ENCODE data around the gene PPP1R18. TPM values are rescaled to one million over a fixed set of nuclear protein-coding genes. Genes with fewer than 3 reads are reported as not detected.

Gene PPP1R18
- total RNA-seq, 1 experiment from 2014 or later, result 49.9 TPM

GRCh38 chr6:30732237-30732943, 45.9 kb upstream of the PPP1R18 start:
- peaks cover 5% of the 10 kb centered on the region for H3F3A ChIP-seq (ENCODE audit: low read length, unreplicated experiment)
- TF ChIP-seq EZH2phosphoT487 (IDR thresholded peaks at IDR 0.05; ENCODE audit: borderline replicate concordance, low read length), result no peak
- TF ChIP-seq EZH2 (IDR thresholded peaks at IDR 0.05; ENCODE audit: low read length, unreplicated experiment), result no peak
- TF ChIP-seq CTCF (conservative IDR thresholded peaks at IDR 0.05; ENCODE audit: low read depth, low read length), result no peak
- peaks cover 37% of the 10 kb centered on the region for H3K36me3 ChIP-seq (ENCODE audit: low read depth, low read length)
- POLR2A ChIA-PET (ENCODE audit: unreplicated experiment), result interaction anchor here (0.6 to 0.7 kb wide), 3 partner anchors 79 to 169 kb away, joined by 3 to 19 read pairs (median 3); no protein-coding TSS in a partner anchor
- no peaks in the 10 kb centered on the region for H4K20me1 ChIP-seq (ENCODE audit: low read length)
- BruUV-seq (replicated peaks), result no TSS peak
- no peak overlapping the region for H3K4me2 ChIP-seq (ENCODE audit: low read length)
- H3K79me2 ChIP-seq (ENCODE audit: low read length), result peaks cover 14% of the 10 kb centered on the region
- no peaks in the 10 kb centered on the region for H3K27me3 ChIP-seq (ENCODE audit: low read length)
- DNase-seq (no peak), ATAC-seq (no peak)
- no peaks in the 10 kb centered on the region for H3K9me3 ChIP-seq (ENCODE audit: low read length)
- H3K27ac ChIP-seq (ENCODE audit: low read length), result no peak overlapping the region
- CTCF ChIA-PET, result no interaction called here
- no peak overlapping the region for H3K4me3 ChIP-seq (ENCODE audit: low read length)
- H3K4me1 ChIP-seq (ENCODE audit: insufficient read depth, low read length), result peaks cover 17% of the 10 kb centered on the region; the same call in 1 of the 2 replicates
- H3K9ac ChIP-seq (ENCODE audit: low read length), result no peak overlapping the region
- no peaks in the 10 kb centered on the region for H3K9me2 ChIP-seq (replicated peaks; ENCODE audit: low read length)
- intact Hi-C loops (cut with micrococcal nuclease), result no loop called here
- no peak overlapping the region for H2AFZ ChIP-seq (ENCODE audit: low read length)

- H3K4me2 ChIP-seq (ENCODE audit: low read length), result peak overlapping the region; percentile 51
- peak; percentile 76 for ATAC-seq
- no TSS peak for BruUV-seq (replicated peaks)
- no peaks in the 10 kb centered on the region for H3K27me3 ChIP-seq (ENCODE audit: low read length)
- H3K9me3 ChIP-seq (ENCODE audit: low read length), result no peaks in the 10 kb centered on the region
- peak overlapping the region; percentile 40 for H3K27ac ChIP-seq (ENCODE audit: low read length)
- peaks cover 28% of the 10 kb centered on the region for H3K36me3 ChIP-seq (ENCODE audit: low read depth, low read length)
- intact Hi-C loops (cut with micrococcal nuclease), result no loop called here
- H3K9ac ChIP-seq (ENCODE audit: low read length), result 0 out of 2 replicates have a peak overlapping the region, but pooled peaks have one; percentile 4
- H3K79me2 ChIP-seq (ENCODE audit: low read length), result peaks cover 3% of the 10 kb centered on the region; the same call in 1 of the 2 replicates
- POLR2A ChIA-PET (ENCODE audit: unreplicated experiment), result interaction anchor here (0.5 to 1.2 kb wide), 8 partner anchors 10 to 1244 kb away, joined by 3 to 6 read pairs (median 4); partner anchors contain the start of genes FLOT1, GTF2H4 and IER3
- peaks cover 10% of the 10 kb centered on the region; the same call in 1 of the 2 replicates for H3K4me1 ChIP-seq (ENCODE audit: insufficient read depth, low read length)
- DNase-seq, result peak; percentile 84
- TF ChIP-seq EZH2 (IDR thresholded peaks at IDR 0.05; ENCODE audit: low read length, unreplicated experiment) (no peak), EZH2phosphoT487 (IDR thresholded peaks at IDR 0.05; ENCODE audit: borderline replicate concordance, low read length) (no peak), CTCF (conservative IDR thresholded peaks at IDR 0.05; ENCODE audit: low read depth, low read length) (peak; percentile 84)
- CTCF ChIA-PET, result interaction anchor here (0.6 to 1.3 kb wide), 19 partner anchors 9 to 192 kb away, joined by 3 to 8 read pairs (median 3); partner anchors contain the start of genes DDR1, DHX16, PPP1R10 and VARS2
- H2AFZ ChIP-seq (ENCODE audit: low read length), result peak overlapping the region; percentile 45; the same call in 1 of the 2 replicates
- no peaks in the 10 kb centered on the region for H4K20me1 ChIP-seq (ENCODE audit: low read length)
- no peaks in the 10 kb centered on the region for H3K9me2 ChIP-seq (replicated peaks; ENCODE audit: low read length)
- H3F3A ChIP-seq (ENCODE audit: low read length, unreplicated experiment), result peaks cover 6% of the 10 kb centered on the region
- H3K4me3 ChIP-seq (ENCODE audit: low read length), result peak overlapping the region; percentile 25; the same call in 1 of the 2 replicates
Measured at GRCh38 chr6:30730601-30731435, 44.4 kb upstream of the PPP1R18 start.

Measured in PC-3 (cell line).